ENCODE measurements around the gene CNTNAP2.
A peak's percentile ranks its signal among the peaks of the same experiment; 100 is the strongest.
"Not testable (repeated sequence)": the region's sequence is repeated elsewhere in the genome, so short reads cannot be mapped to it uniquely, and the experiment has no call there.

The CNTNAP2 gene

DNA sequence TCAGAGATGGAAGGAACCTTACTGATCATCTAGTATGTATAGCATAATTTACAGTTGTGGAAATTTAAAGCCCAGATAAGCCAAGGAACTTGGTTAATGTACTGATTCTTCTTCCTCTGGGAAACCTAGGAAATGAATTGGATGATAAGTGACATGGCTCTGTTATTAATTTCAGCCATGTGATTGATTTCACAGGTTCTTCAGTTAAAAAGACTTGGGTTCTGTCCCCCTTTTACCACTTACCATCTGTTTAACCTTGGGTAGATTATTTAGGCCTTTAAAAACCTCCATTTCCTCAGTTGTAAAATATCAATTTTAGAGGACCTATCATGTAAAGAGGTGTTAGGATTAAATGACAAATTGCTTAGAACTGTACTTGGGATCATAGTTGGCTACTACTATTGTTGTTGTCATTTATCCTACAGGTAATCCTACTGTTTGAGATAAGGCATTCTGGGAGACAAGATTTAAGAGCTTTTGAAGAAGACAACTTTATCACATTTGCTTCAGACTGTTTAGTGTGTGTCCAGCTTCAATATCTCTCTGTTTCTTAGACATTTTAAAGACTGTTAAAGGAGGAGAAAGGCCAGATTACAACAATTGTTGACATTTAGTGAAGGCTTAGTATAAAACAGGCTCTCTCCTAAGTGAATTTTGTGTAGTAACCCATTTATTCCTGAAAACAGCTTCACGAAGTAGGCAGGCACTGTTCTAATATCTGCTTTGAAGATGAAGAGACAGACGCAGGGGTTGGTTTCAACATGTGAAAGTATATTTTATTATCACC is 1476.9 kb downstream of the CNTNAP2 start:
- no peak for FAIRE-seq

GRCh38 chr7:147595042-147595441 is 1478.4 kb downstream of the CNTNAP2 start:
- FAIRE-seq: no peak

GRCh38 chr7:147598687-147599086 is 1482.1 kb downstream of the CNTNAP2 start:
- FAIRE-seq: not testable (repeated sequence)

- FAIRE-seq: no peak
Measured at GRCh38 chr7:147605323-147605722, 1488.7 kb downstream of the CNTNAP2 start.

GRCh38 chr7:147607157-147607800 is 1490.7 kb downstream of the CNTNAP2 start:
- no peak for FAIRE-seq

GRCh38 chr7:147611431-147611830 is 1494.8 kb downstream of the CNTNAP2 start:
- FAIRE-seq: no peak

GRCh38 chr7:147635288-147635687 is 1518.7 kb downstream of the CNTNAP2 start:
- FAIRE-seq: no peak

GRCh38 chr7:147636553-147636952 is 1520.0 kb downstream of the CNTNAP2 start:
- no peak for FAIRE-seq

- no peak for FAIRE-seq
Measured at GRCh38 chr7:147638566-147638965, 1522.0 kb downstream of the CNTNAP2 start.

DNA sequence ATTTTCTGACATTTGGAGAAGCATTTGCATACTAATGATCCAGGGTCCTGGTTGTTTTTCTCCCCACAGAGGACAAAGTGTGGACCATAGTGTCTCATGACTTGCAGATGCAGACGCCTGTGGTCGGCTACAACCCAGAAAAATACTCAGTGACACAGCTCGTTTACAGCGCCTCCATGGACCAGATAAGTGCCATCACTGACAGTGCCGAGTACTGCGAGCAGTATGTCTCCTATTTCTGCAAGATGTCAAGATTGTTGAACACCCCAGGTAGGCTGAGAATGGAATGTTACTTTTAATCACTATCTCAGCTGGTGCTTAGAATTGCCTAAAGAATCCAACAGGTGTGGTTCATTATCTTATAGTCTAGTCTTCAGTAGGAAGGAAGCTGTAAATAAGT is 1522.4 kb downstream of the CNTNAP2 start:
- FAIRE-seq: no peak

DNA sequence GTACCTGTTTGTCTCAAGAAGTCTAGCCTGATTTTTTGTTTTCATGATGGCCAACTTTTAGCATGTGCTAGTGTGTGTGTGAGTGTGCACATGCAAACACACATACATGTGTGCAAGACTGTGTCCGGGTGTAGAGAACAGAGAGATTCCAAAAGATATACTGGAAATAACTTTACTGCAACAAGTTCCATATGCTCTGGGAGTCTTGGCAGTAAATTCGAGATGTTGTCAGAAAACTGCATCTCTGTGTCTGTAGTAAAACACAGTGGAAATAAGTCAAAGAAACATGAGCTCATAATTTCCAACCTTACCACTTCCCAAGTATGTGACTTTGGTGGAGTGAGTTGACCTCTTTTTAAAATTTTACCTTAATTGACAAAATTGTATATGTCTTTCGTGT is 1523.2 kb downstream of the CNTNAP2 start:
- no peak for FAIRE-seq

GRCh38 chr7:147640821-147641220 is 1524.2 kb downstream of the CNTNAP2 start:
- FAIRE-seq: no peak

- peak; percentile 31 for FAIRE-seq
Measured at GRCh38 chr7:147646568-147646967, 1530.0 kb downstream of the CNTNAP2 start.

DNA sequence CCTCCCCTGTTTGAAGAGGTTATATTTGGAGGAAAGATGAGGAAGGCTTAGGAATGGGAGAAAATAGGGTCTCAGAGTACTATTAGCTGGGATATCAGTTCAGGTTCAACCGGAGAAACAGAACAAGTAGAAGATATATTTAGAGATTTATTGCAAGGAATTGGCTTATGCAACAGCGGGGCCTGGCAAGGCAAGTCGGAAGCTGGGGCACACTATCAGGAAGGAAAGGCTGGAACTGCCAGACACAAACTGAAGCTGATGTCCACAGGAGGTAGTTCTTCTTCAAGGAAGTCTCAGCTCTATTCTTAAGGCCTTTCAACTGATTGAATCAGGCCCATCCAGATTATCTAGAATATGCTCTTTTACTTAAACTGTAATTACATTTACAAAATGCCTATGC is 1534.4 kb downstream of the CNTNAP2 start:
- FAIRE-seq: no peak

DNA sequence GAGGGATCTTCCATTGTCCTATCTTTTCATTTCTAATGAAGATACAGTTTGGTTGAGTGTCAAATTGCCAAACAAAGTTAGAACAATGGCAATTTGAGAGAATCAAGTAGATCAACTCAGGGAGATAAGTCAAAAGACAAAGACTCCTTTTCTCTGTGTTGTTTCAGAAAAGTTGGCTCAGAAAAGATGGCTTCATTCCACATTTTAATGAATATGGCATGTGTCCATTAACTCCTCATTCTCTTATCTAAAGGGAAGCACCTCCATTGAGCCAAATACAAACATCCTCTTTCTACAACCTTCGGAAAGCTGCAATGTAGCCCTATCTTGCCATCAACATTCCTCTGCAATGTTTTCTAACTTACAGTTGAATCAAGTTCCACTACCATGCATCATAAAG is 1535.0 kb downstream of the CNTNAP2 start:
- no peak for FAIRE-seq

GRCh38 chr7:147653456-147653855 is 1536.9 kb downstream of the CNTNAP2 start:
- FAIRE-seq: no peak

GRCh38 chr7:147658392-147658967 is 1541.9 kb downstream of the CNTNAP2 start:
- no peak for FAIRE-seq

GRCh38 chr7:147659036-147659995 is 1542.7 kb downstream of the CNTNAP2 start:
- no peak for FAIRE-seq

- no peak for FAIRE-seq
Measured at GRCh38 chr7:147664541-147664940, 1547.9 kb downstream of the CNTNAP2 start.

- no peak for FAIRE-seq
Measured at GRCh38 chr7:147670759-147671158, 1554.2 kb downstream of the CNTNAP2 start.

GRCh38 chr7:147674705-147675104 is 1558.1 kb downstream of the CNTNAP2 start:
- no peak for FAIRE-seq

- no peak for FAIRE-seq
Measured at GRCh38 chr7:147678943-147679342, 1562.3 kb downstream of the CNTNAP2 start.

- FAIRE-seq: no peak
Measured at GRCh38 chr7:147681530-147681929, 1564.9 kb downstream of the CNTNAP2 start.
